GM12873 (cell line): ENCODE measurements around the gene LRMDA.

Experiments used
- TF ChIP-seq, protein P1 (sequence below): IDR thresholded peaks from 2 replicates; pipeline ENCODE4 v1.5.1; 2012; ENCODE audit warnings: low read depth, mild to moderate bottlenecking, moderate library complexity, low read length, control low read depth; ENCODE audit not compliant: insufficient read depth; ENCODE audit errors: missing control alignments

The LRMDA gene

DNA sequence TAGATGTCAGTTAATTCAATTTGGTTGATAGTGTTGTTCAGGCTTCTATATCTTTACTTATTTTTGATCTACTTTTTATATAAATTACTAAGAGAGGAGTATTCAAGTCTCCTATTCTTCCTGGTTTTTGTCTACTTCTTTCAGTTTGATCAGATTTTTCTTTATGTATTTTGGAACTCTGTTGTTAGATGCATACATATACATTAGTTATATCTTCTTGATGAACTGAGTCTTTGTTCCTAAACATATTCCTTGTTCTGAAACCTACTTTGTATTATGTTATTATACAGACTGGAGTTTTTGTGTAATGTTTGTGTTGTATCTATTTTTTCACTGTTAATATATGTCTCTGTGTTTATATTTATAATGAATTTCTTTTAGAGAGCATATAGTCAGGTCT is 118.8 kb downstream of the LRMDA start:
- TF ChIP-seq, protein P1, sequence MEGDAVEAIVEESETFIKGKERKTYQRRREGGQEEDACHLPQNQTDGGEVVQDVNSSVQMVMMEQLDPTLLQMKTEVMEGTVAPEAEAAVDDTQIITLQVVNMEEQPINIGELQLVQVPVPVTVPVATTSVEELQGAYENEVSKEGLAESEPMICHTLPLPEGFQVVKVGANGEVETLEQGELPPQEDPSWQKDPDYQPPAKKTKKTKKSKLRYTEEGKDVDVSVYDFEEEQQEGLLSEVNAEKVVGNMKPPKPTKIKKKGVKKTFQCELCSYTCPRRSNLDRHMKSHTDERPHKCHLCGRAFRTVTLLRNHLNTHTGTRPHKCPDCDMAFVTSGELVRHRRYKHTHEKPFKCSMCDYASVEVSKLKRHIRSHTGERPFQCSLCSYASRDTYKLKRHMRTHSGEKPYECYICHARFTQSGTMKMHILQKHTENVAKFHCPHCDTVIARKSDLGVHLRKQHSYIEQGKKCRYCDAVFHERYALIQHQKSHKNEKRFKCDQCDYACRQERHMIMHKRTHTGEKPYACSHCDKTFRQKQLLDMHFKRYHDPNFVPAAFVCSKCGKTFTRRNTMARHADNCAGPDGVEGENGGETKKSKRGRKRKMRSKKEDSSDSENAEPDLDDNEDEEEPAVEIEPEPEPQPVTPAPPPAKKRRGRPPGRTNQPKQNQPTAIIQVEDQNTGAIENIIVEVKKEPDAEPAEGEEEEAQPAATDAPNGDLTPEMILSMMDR = no peak

DNA sequence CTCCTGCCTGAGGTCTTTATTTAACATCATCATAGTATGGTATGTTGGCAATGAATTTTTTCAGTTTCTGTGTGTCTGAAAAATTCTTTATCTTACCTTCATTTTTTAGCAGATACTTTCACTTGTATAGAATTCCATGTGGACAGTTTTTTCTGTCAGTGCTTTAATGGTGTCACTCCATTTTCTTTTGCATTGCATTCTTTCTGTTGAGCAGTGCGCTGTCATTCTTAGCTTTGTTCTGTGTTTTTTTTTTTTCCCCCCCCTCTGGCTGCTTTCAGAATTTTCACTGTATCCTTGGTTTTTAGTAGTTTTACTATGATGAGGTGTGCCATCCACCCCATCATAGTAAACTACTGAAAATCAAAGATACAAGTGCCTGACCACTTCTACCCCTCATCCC is 120.7 kb downstream of the LRMDA start:
- TF ChIP-seq, protein P1 = no peak

DNA sequence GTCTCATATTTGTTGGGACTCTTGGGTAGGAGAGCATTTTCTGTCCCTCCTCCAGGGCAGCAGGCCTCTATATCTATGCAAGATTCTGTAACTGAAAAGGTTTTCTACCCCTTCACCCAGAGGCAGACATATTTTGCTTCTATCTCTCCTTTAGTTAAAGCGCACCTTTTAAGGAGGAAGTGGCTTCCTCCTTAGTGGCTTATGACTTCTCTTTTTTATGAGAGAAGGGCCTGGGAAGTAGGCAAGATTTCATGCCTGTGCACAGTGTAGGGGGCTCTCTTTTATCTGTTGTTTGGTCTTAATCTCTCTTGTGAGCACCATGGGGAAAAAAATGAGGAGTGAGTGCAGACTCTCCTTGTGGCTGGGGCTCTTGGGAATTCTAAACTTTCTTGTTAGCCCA is 122.1 kb downstream of the LRMDA start:
- TF ChIP-seq, protein P1 = no peak

DNA sequence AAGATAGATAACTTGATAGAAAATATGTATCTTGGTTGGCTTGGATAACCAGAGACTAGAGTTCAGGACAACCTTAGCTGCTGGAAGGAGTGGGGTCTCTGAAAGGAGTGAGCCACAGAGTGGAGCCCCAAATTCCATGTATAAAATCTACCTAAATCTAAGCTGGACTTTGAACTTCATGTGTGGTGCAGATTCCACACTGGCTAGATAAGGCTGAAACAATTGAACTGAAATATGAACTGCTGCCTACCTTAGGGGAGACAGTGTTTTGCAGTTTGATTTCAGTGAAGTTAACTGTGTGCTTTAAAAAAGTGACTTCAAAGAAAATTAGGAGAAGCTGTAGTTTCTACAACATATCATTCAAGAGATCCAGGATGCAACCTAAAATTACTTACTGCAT is 123.9 kb downstream of the LRMDA start:
- TF ChIP-seq, protein P1 = no peak

DNA sequence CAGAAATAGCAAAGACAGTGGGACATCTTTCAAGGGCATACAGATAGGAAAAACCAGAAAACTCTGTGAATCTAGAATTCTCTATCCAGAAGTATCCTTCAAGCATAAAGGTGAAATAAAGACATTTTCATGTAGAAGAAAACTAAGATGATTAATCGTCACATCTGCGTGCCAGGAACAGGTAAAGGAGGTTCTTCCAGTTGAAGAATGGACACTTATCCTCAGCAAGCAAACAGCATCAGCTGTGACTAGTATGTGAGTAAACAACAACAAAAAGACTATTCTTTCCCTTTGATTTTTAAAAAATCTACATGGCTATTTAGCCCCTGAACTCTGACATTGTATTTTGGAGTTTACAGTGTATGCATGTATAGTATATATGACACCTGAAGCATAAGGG is 124.9 kb downstream of the LRMDA start:
- TF ChIP-seq, protein P1 = no peak

DNA sequence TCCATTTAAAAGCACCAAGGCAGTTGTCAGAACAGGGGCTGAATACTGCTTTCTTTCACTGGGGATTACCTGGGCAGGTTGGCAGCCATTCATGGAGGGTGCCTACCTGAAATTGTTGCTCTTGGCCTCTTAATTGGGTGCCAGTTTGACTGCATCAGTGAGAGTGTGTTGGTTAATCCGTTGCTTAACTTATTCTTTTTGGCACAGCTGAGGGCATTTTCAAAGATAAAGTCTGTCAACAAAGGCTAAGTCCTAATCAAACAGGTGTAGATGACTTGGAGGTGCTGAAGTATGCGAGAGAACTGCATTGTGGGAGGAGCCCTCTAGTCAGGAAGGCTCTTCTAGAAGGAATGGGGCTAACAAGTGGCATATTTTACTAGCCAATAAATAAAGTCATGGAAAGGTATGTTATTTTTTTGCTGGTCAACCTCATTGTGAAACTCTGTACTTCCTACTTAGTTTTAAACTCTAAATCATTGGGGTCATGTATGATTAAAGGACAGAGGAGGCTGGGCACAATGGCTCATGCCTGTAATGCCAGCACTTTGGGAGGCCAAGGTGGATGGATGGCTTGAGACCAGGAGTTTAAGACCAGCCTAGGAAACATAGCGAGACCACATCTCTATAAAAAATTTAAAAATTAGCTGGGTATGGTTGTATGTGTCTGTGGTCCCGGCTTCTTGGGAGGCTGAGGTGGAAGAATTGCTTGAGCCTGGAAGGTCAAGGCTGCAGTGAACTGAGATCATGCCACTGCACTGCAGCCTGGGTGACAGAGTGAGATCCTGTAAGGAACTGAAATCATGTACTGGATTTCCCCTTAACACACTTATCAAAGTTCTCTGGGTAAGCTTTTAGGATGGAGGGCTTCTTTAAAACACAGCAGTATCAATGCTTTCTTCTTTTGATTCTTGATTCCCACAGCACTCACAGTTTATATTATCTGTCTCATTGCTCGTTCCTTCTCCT is 134.1 kb downstream of the LRMDA start:
- TF ChIP-seq, protein P1 = no peak

DNA sequence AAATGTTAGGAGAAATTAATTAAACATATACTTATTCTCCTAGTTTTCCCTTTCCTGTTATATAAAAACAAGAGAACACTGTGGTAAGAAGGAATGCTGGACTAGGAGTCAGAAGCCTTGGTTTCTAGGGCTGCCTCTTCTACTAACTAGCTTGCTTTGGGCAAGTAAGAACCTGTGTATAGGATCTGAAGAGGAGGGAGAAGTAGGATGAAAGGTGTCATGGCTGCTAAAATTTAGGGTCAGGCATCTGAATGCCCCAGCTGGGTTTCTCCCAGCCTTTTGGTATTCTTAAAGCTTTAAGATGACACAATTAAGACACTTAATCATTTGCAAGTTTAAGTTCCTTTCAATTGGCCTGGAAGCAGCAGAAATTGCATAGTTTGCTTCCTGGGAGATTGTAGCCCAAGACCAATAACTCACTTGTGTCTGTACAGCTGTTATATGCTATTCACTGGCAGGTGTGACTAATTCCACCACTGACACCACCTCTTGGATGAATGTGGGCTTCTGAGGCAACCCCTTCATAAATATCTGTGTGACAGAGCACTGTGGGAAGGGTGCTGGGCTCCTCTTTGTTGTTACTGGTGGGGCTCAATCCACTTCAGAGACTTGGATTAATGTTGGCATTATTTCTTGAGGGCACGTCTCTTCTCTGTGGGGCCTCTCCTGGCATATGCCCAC is 137.2 kb downstream of the LRMDA start:
- TF ChIP-seq, protein P1 = no peak
